Colonic mucosa (tissue), 4 donors: ENCODE results near the gene MAP3K5. TPM values are rescaled to one million over a fixed set of nuclear protein-coding genes. Genes with fewer than 3 reads are reported as not detected.

Source experiments
- DNase-seq: peaks from one replicate; pipeline ENCODE4 v3.0.0-alpha.2; 2020
- H3K27ac ChIP-seq: fragments of 200-600 bp; one replicate; pipeline ENCODE4 v1.8.0; 2021
- H3K27me3 ChIP-seq: fragments of 200-600 bp; one replicate; pipeline ENCODE4 v1.8.0; 2021
- H3K36me3 ChIP-seq: fragments of 200-600 bp; one replicate; pipeline ENCODE4 v1.8.0; 2021
- H3K4me1 ChIP-seq: fragments of 200-600 bp; one replicate; pipeline ENCODE4 v1.8.0; 2021; ENCODE audit warnings: mild to moderate bottlenecking
- H3K4me3 ChIP-seq: fragments of 200-600 bp; one replicate; pipeline ENCODE4 v1.8.0; 2021
- H3K9ac ChIP-seq, 2 donors: one replicate each; pipeline ENCODE4 v1.7.0; 2013; ENCODE audit warnings: control low read depth in 2 of 2, low read depth in 2 of 2, low read length in 2 of 2
- H3K9me3 ChIP-seq: fragments of 200-600 bp; one replicate; pipeline ENCODE4 v1.8.0; 2021
- intact Hi-C: fragments of 100-400 bp; cut with DNase I; formaldehyde crosslinking; loops from one replicate; pipeline ENCODE4 v1.14.1; 2022
- total RNA-seq, 2 donors: library from RNA; stranded (reverse); fragmentation: NEBNext Ultra II Directional in 1 of 2; extraction: Animal tissue kit (Norgen Biotek cat#: 25700) in 1 of 2; gene quantifications; one replicate each; pipeline ENCODE4 v1.2.1, GENCODE V29; 2021
- TF ChIP-seq, protein P1 (sequence below): fragments of 200-600 bp; IDR thresholded peaks from one replicate; pipeline ENCODE4 v1.8.0; 2022; ENCODE audit warnings: antibody characterized with exemption, mild to moderate bottlenecking
- donor health status: healthy.
- donor health status: DM: no; HTN: no; CAD: no.
- donor health status: DM: no; HTN: no; CAD: no.

MAP3K5 gene
- total RNA-seq, 2 donors from 2014 or later, result 15.3 to 17.1 TPM

DNA sequence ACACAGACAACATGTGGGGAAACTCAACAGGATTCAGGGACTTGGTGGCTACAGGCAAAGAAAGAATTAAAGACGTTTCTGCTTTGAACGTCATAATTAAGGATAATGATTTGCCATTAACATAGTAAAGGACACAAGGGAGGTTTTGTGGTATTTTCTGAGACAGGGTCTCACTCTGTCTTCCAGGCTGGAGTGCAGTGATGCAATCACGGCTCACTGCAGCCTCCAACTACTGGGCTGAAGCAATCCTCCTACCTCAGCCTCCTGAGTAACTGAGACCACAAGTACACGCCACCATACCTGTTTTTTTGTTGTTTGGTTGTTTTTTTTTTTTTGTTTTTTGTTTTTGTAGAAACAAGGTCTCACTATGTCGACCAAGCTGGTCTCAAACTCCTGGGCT is 62.4 kb downstream of the MAP3K5 start:
- intact Hi-C loops, result no loop called here

DNA sequence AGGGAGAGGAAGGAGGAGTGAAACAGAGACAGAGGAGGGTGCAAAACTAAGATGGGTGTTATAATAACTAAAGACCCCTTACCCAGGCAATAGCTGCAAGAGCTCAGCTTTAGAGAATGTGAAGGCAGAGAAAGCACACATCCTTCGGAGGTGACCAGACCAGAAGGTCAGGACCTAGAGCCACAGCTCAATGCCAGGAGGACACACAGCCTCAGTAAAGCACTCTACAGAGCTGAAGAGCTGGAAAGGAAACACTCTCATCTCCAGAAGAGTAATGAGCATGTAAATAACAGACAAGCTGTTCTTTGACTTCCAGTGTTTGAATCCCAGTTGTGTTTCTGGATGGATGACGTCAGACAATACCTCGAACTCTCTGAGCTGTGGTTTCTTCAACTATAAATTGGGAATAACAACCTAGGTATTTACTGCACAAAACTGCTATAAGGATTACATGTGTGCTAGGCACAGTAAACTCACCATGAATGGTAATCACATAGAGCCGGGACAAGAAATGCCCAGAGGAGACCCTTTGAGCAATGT is 63.2 kb downstream of the MAP3K5 start:
- H3K4me1 ChIP-seq, result no peaks in the 10 kb centered on the region
- no peak overlapping the region for H3K9ac ChIP-seq
- TF ChIP-seq, protein P1, sequence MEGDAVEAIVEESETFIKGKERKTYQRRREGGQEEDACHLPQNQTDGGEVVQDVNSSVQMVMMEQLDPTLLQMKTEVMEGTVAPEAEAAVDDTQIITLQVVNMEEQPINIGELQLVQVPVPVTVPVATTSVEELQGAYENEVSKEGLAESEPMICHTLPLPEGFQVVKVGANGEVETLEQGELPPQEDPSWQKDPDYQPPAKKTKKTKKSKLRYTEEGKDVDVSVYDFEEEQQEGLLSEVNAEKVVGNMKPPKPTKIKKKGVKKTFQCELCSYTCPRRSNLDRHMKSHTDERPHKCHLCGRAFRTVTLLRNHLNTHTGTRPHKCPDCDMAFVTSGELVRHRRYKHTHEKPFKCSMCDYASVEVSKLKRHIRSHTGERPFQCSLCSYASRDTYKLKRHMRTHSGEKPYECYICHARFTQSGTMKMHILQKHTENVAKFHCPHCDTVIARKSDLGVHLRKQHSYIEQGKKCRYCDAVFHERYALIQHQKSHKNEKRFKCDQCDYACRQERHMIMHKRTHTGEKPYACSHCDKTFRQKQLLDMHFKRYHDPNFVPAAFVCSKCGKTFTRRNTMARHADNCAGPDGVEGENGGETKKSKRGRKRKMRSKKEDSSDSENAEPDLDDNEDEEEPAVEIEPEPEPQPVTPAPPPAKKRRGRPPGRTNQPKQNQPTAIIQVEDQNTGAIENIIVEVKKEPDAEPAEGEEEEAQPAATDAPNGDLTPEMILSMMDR, result no peak
- intact Hi-C loops, result no loop called here
- H3K9me3 ChIP-seq, result no peaks in the 10 kb centered on the region
- H3K27me3 ChIP-seq, result no peaks in the 10 kb centered on the region
- no peaks in the 10 kb centered on the region for H3K36me3 ChIP-seq
- DNase-seq, result no peak
- no peak overlapping the region for H3K4me3 ChIP-seq
- H3K27ac ChIP-seq, result no peak overlapping the region

More for the DNA sequence above, 62.4 kb downstream of the MAP3K5 start:
- no peak overlapping the region for H3K4me3 ChIP-seq
- no peaks in the 10 kb centered on the region for H3K27me3 ChIP-seq
- H3K9ac ChIP-seq, result no peak overlapping the region
- DNase-seq, result no peak
- no peaks in the 10 kb centered on the region for H3K4me1 ChIP-seq
- TF ChIP-seq, protein P1, result no peak
- H3K36me3 ChIP-seq, result no peaks in the 10 kb centered on the region
- H3K9me3 ChIP-seq, result no peaks in the 10 kb centered on the region
- no peak overlapping the region for H3K27ac ChIP-seq

DNA sequence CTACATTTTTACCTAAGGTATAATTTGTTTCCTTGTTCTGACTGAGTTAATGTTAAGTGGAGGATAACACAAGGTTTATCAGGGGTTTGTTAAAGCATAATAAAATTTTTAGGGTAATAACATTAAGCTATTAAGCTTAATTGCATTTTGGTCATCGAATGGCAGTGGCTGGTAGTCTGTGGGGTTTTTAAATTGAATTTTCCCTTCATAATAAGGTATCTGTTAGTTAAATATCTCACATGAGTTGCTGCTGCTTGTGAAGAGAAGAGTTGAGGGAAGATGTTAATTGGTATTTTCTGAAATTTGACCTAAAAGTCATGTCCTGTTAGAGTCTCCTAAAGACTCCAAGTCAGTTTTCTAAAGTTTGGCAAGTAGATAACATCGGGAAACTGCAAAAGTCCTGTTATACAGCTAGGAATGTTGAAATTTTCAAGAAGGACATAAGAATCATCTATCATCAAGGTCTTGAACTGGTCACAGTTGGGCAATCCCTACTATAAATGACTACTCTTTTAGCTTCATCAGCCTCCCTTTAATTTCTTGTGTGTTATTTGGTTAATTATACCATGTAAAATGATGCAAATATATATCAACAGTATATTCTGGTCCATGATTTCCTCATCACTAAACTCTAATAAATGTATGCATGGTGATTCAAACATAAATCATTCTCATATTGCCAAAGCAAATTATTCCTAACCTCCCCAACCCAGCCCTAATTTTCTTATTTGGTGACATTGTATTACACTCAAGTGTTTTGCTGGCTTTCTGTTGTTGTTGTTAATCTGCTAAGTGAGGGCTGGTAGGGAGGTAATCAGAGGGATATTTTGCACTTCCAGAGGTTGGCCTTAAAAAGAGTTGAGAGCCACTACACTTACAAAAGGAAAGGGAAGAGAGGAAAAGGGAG is 64.0 kb downstream of the MAP3K5 start:
- H3K27ac ChIP-seq, result no peak overlapping the region
- TF ChIP-seq, protein P1, result no peak
- no peaks in the 10 kb centered on the region for H3K9me3 ChIP-seq
- H3K27me3 ChIP-seq, result no peaks in the 10 kb centered on the region
- no peak overlapping the region for H3K4me3 ChIP-seq
- no peaks in the 10 kb centered on the region for H3K36me3 ChIP-seq
- intact Hi-C loops, result no loop called here
- no peak for DNase-seq
- H3K4me1 ChIP-seq, result no peaks in the 10 kb centered on the region
- no peak overlapping the region for H3K9ac ChIP-seq

DNA sequence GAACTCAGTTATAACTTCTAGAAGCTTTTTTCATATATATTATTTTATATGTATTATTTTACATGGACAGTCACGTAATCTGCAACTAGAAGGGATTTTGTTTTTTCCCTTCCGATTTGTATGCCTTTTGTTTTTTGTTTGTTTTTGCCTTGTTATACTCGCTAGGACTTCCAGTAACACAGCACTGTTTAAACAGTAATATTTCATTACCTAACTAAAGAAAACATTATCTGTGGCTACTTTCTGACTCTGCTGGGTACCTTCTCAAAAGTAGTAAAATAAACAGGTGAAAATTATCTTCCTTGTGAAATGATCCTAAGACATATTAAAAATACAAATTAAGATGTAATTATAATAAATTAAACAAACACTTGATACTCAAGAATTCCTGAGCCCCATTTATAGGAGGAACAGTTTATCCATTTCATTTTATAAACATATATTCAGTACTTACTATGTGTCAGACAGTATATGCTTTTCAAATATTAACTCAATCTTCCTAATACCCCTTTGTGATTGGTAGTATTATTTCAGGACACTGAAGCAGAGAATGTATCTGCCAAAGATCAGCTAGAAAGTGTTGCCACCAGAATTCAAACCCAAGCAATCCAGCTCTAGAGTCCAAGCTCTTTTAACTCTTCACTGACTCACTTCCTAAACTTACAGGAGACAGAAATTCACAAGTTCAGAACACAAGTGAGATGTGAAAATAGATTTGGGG is 65.3 kb downstream of the MAP3K5 start:
- Histone ChIP-seq H3K27me3 (no peaks in the 10 kb centered on the region), H3K4me3 (no peak overlapping the region), H3K4me1 (no peaks in the 10 kb centered on the region), H3K27ac (no peak overlapping the region), H3K9ac (no peak overlapping the region), H3K36me3 (no peaks in the 10 kb centered on the region), H3K9me3 (no peaks in the 10 kb centered on the region)
- TF ChIP-seq, protein P1, result no peak
- intact Hi-C loops, result no loop called here
- DNase-seq, result no peak

DNA sequence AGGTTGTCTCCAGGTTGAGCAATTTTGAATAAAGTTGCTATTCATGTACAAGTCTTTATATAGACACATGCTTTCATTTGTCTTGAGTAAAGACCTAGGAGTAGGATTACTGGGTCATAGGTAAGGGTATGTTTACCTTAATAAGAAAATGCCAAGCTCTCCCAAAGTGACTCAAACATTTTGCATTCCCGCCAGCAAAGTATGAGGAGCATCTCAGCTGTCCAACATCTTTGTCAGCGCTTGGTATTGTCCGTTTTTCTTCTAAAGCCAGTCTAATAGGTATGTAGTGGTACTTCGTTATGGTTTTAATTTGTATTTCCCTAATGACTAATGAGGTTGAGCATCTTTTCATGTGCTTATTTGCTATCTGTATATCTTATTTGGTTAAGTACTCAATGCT is 67.2 kb downstream of the MAP3K5 start:
- TF ChIP-seq, protein P1, result no peak
- no peak overlapping the region for H3K9ac ChIP-seq
- H3K36me3 ChIP-seq, result no peaks in the 10 kb centered on the region
- H3K27ac ChIP-seq, result no peak overlapping the region
- no peak for DNase-seq
- no peaks in the 10 kb centered on the region for H3K9me3 ChIP-seq
- no peak overlapping the region for H3K4me3 ChIP-seq
- H3K4me1 ChIP-seq, result no peaks in the 10 kb centered on the region
- intact Hi-C loops, result no loop called here
- H3K27me3 ChIP-seq, result no peaks in the 10 kb centered on the region
